ENCODE results near the gene IFIT5.
"Not testable (repeated sequence)": the region's sequence is repeated elsewhere in the genome, so short reads cannot be mapped to it uniquely, and the experiment has no call there.

Gene IFIT5

GRCh38 chr10:89406178-89406577, 8.2 kb upstream of the IFIT5 start:
- H3K14ac ChIP-seq (ENCODE audit: low read length); H2AFZ ChIP-seq (ENCODE audit: insufficient read depth, low read length, poor library complexity); H3K4me3 ChIP-seq (ENCODE audit: low read depth, low read length); H3K9me3 ChIP-seq (ENCODE audit: insufficient read depth, low read depth, low read length); H3K36me3 ChIP-seq (ENCODE audit: control insufficient read depth in 1 of 2, insufficient read depth in 2 of 2, low read length in 2 of 2); DNase-seq; H4K8ac ChIP-seq (ENCODE audit: low read depth, low read length); H3K18ac ChIP-seq (ENCODE audit: low read length); H3K27ac ChIP-seq (ENCODE audit: low read depth, low read length); H2BK5ac ChIP-seq (ENCODE audit: low read depth, low read length, poor library complexity); H3K27me3 ChIP-seq (ENCODE audit: insufficient read depth, low read length); H3K4ac ChIP-seq (ENCODE audit: low read depth, low read length); H2BK120ac ChIP-seq (ENCODE audit: insufficient read depth, low read length, poor library complexity); H3K4me1 ChIP-seq (ENCODE audit: control insufficient read depth in 1 of 2, insufficient read depth in 2 of 2, low read length in 2 of 2); H3K23ac ChIP-seq (ENCODE audit: low read length); H2BK12ac ChIP-seq (ENCODE audit: low read length); H3K79me1 ChIP-seq (ENCODE audit: low read length); H3K9ac ChIP-seq (ENCODE audit: low read length); H4K12ac ChIP-seq (ENCODE audit: low read depth, low read length); H4K91ac ChIP-seq (ENCODE audit: low read depth, low read length); H3K79me2 ChIP-seq (ENCODE audit: control insufficient read depth, insufficient read depth, low read length, poor library complexity); H2AK5ac ChIP-seq (ENCODE audit: low read length); H3K4me2 ChIP-seq (ENCODE audit: low read length): not testable (repeated sequence)
- WGBS (ENCODE audit: extremely low coverage, insufficient coverage, insufficient read length): no CpG with 5 or more reads among the region's 9 CpGs

GRCh38 chr10:89407792-89408191, 6.6 kb upstream of the IFIT5 start:
- H3K27ac ChIP-seq (ENCODE audit: low read depth, low read length); H2BK120ac ChIP-seq (ENCODE audit: insufficient read depth, low read length, poor library complexity); H3K79me1 ChIP-seq (ENCODE audit: low read length); H3K9ac ChIP-seq (ENCODE audit: low read length); H2BK5ac ChIP-seq (ENCODE audit: low read depth, low read length, poor library complexity); H3K4me1 ChIP-seq (ENCODE audit: control insufficient read depth in 1 of 2, insufficient read depth in 2 of 2, low read length in 2 of 2); H2AK5ac ChIP-seq (ENCODE audit: low read length); H3K4me2 ChIP-seq (ENCODE audit: low read length); DNase-seq; H3K27me3 ChIP-seq (ENCODE audit: insufficient read depth, low read length); H3K9me3 ChIP-seq (ENCODE audit: insufficient read depth, low read depth, low read length); H4K8ac ChIP-seq (ENCODE audit: low read depth, low read length); H3K36me3 ChIP-seq (ENCODE audit: control insufficient read depth in 1 of 2, insufficient read depth in 2 of 2, low read length in 2 of 2); H2AFZ ChIP-seq (ENCODE audit: insufficient read depth, low read length, poor library complexity); H3K18ac ChIP-seq (ENCODE audit: low read length); H2BK12ac ChIP-seq (ENCODE audit: low read length); H4K91ac ChIP-seq (ENCODE audit: low read depth, low read length); H3K23ac ChIP-seq (ENCODE audit: low read length); H3K14ac ChIP-seq (ENCODE audit: low read length); H3K4ac ChIP-seq (ENCODE audit: low read depth, low read length); H3K79me2 ChIP-seq (ENCODE audit: control insufficient read depth, insufficient read depth, low read length, poor library complexity); H4K12ac ChIP-seq (ENCODE audit: low read depth, low read length); H3K4me3 ChIP-seq (ENCODE audit: low read depth, low read length): not testable (repeated sequence)
- no CpG with 5 or more reads among the region's 3 CpGs for WGBS (ENCODE audit: extremely low coverage, insufficient coverage, insufficient read length)

- not testable (repeated sequence) for H3K9me3 ChIP-seq (ENCODE audit: insufficient read depth, low read depth, low read length); H3K14ac ChIP-seq (ENCODE audit: low read length); H4K12ac ChIP-seq (ENCODE audit: low read depth, low read length); H3K36me3 ChIP-seq (ENCODE audit: control insufficient read depth in 1 of 2, insufficient read depth in 2 of 2, low read length in 2 of 2); H2AK5ac ChIP-seq (ENCODE audit: low read length); H4K91ac ChIP-seq (ENCODE audit: low read depth, low read length); H2AFZ ChIP-seq (ENCODE audit: insufficient read depth, low read length, poor library complexity); H3K4me3 ChIP-seq (ENCODE audit: low read depth, low read length); H3K79me2 ChIP-seq (ENCODE audit: control insufficient read depth, insufficient read depth, low read length, poor library complexity); H3K4me2 ChIP-seq (ENCODE audit: low read length); H2BK120ac ChIP-seq (ENCODE audit: insufficient read depth, low read length, poor library complexity); H3K4ac ChIP-seq (ENCODE audit: low read depth, low read length); H4K8ac ChIP-seq (ENCODE audit: low read depth, low read length); H3K27ac ChIP-seq (ENCODE audit: low read depth, low read length); H3K18ac ChIP-seq (ENCODE audit: low read length); H2BK5ac ChIP-seq (ENCODE audit: low read depth, low read length, poor library complexity); DNase-seq; H3K79me1 ChIP-seq (ENCODE audit: low read length); H3K23ac ChIP-seq (ENCODE audit: low read length); H2BK12ac ChIP-seq (ENCODE audit: low read length); H3K9ac ChIP-seq (ENCODE audit: low read length); H3K4me1 ChIP-seq (ENCODE audit: control insufficient read depth in 1 of 2, insufficient read depth in 2 of 2, low read length in 2 of 2); H3K27me3 ChIP-seq (ENCODE audit: insufficient read depth, low read length)
- no CpG with 5 or more reads among the region's 5 CpGs for WGBS (ENCODE audit: extremely low coverage, insufficient coverage, insufficient read length)
Observed at GRCh38 chr10:89409282-89409681, 5.1 kb upstream of the IFIT5 start.

GRCh38 chr10:89410551-89410950, 3.8 kb upstream of the IFIT5 start:
- H3K27me3 ChIP-seq (ENCODE audit: insufficient read depth, low read length): peaks cover 13% of the 10 kb centered on the region
- not testable (repeated sequence) for H3K36me3 ChIP-seq (ENCODE audit: control insufficient read depth in 1 of 2, insufficient read depth in 2 of 2, low read length in 2 of 2); H2AFZ ChIP-seq (ENCODE audit: insufficient read depth, low read length, poor library complexity); H3K4me1 ChIP-seq (ENCODE audit: control insufficient read depth in 1 of 2, insufficient read depth in 2 of 2, low read length in 2 of 2); H3K4me3 ChIP-seq (ENCODE audit: low read depth, low read length); H4K8ac ChIP-seq (ENCODE audit: low read depth, low read length); H3K14ac ChIP-seq (ENCODE audit: low read length); H2BK12ac ChIP-seq (ENCODE audit: low read length); H3K9ac ChIP-seq (ENCODE audit: low read length); H3K9me3 ChIP-seq (ENCODE audit: insufficient read depth, low read depth, low read length); H2BK5ac ChIP-seq (ENCODE audit: low read depth, low read length, poor library complexity); H3K79me2 ChIP-seq (ENCODE audit: control insufficient read depth, insufficient read depth, low read length, poor library complexity); H3K18ac ChIP-seq (ENCODE audit: low read length); H4K91ac ChIP-seq (ENCODE audit: low read depth, low read length); H3K4me2 ChIP-seq (ENCODE audit: low read length); H2BK120ac ChIP-seq (ENCODE audit: insufficient read depth, low read length, poor library complexity); H3K79me1 ChIP-seq (ENCODE audit: low read length); DNase-seq; H4K12ac ChIP-seq (ENCODE audit: low read depth, low read length); H3K23ac ChIP-seq (ENCODE audit: low read length); H3K4ac ChIP-seq (ENCODE audit: low read depth, low read length); H3K27ac ChIP-seq (ENCODE audit: low read depth, low read length); H2AK5ac ChIP-seq (ENCODE audit: low read length)
- no CpG with 5 or more reads among the region's 5 CpGs for WGBS (ENCODE audit: extremely low coverage, insufficient coverage, insufficient read length)

Data from trophoblast cell (in vitro differentiated cells and primary cell).